CD4-positive, alpha-beta T cell treated with Interleukin-17A for 1 hour (primary cell): Measurements from ENCODE around the gene FNDC4.
"Not testable (repeated sequence)": the region's sequence is repeated elsewhere in the genome, so short reads cannot be mapped to it uniquely, and the experiment has no call there.

Experiments used
- DNase-seq: peaks from one replicate; pipeline ENCODE4 v3.0.0-alpha.2; 2020

Gene FNDC4

DNA sequence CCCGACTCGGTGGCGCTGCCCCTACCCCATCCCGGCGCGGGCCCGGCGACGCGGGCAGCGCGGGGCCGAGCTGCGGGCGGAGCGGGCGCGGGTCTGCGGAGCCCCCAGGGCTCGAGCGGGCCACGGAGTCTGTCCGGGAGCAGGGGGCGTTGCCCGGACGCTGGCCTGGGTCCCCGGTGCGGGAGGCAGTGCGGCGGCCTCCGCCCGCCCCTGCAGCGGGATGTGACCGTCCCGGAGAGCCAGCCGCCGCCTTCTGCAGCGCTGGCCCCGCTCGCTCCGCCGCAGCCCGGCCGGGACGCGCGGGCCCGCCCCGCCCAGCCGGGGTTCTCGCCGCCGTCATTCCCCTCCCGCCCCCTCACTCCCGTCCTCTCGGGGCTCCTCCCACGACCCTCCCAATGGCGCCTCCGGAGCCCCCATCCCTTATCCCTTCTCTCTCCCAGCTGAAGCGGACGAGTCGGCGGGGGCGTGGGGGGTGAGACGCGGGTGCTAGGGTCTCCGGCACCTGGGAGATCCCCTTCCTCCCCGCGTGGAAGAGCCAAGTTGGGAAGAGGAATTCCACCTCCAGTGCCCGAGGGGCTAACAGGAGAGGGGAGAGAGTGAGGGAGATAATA lies at the start of gene FNDC4:
TSS of gene FNDC4 (minus strand) at position 257 of the 611 bp plus-strand sequence. CDS start 521 bp downstream, outside the sequence.
- peak; percentile 10 for DNase-seq

DNA sequence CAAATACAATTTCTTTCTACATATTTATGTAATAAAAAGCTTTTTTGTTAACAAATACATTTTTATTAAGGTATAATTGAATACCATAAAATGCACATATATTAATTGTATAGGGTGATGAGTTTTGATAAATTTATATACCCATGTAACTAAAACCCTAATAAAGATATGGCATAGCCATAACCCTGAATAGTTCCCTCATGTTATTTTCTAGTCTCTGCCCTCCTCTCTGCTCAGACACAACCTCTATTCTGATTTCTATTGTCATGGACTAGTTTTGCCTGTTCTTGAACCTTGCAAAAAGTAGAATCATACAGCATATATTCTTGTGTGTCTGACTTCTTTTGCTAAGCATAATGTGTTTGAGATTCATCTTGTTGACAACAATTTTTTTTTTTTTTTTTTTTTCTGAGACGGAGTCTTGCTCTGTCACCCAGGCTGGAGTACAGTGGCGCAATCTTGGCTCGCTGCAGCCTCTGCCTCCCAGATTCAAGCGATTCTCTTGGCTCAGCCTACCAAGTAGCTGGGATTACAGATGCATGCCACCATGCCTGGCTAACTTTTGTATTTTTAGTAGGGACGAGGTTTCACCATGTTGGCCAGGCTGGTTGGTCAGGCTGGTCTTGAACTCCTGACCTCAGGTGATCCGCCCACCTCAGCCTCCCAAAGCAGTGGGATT lies 49.3 kb upstream of the FNDC4 start:
- no peak for DNase-seq

DNA sequence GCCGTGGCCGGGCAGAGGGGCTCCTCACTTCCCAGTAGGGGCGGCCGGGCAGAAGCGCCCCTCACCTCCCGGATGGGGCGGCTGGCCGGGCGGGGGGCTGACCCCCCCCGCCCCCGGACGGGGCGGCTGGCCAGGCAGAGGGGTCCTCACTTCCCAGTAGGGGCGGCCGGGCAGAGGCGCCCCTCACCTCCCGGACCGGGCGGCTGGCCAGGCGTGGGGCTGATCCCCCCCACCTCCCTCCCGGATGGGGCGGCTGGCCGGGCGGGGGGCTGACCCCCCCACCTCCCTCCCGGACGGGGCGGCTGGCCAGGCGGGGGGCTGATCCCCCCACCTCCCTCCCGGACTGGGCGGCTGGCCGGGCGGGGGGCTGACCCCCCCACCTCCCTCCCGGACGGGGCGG lies 44.6 kb upstream of the FNDC4 start:
- not testable (repeated sequence) for DNase-seq

DNA sequence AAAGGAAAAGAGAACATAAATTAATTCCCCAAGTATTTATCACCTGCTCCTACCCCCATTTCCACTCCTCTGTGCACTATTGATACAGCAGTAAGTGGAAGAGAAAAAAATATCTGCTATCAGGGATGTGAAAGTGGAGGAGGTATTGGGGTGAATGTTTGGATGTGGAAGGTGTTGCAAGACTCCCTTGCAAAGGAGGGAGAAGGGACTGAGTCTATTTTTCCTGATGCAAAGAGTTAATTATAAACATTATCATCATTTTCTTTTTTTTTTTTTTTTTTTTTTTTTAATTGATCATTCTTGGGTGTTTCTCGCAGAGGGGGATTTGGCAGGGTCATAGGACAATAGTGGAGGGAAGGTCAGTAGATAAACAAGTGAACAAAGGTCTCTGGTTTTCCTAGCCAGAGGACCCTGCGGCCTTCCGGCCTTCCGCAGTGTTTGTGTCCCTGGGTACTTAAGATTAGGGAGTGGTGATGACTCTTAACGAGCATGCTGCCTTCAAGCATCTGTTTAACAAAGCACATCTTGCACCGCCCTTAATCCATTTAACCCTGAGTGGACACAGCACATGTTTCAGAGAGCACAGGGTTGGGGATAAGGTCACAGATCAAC lies 43.9 kb upstream of the FNDC4 start:
- not testable (repeated sequence) for DNase-seq

- DNase-seq: no peak
These were observed 42.3 kb upstream of the FNDC4 start for GRCh38 chr2:27537287-27537686.

DNA sequence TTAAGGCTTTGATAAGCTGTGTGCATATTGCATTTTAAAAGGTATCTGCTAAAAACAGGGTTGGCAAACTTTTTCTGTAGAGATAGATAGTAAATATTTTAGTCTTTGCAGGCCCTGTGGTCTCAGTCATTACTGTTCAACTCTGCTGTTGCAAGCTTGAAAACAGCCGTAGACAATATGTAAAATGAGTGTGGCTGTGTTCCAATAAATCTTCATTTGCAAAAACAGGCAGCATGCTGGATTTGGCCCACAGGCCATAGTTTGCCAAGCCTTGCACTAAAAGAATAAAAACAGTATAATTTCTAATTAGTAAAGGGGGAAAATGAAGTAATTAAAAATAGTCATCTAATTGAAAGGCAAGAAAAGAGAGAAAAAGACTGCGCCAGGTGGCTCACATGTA lies 37.0 kb upstream of the FNDC4 start:
- DNase-seq: no peak

DNA sequence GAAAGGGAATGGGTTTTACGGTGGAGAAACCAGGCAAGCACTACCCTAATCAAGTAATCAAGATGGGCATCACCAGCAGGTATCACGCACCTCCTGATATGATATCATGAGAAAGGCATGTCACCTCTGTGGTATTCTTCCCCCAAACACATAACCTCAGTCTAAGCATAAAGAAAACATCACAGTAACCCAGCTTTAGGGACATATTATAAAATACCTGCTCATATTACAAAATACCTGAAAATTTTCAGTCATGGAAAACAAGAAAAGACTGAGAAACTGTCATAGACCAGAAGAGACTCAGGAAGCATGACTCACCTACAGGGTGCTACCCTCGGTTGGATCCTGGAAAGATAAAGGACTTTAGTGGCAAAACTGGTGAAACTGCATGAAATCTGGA lies 32.2 kb upstream of the FNDC4 start:
- no peak for DNase-seq

GRCh38 chr2:27522400-27522945 lies 27.5 kb upstream of the FNDC4 start:
- no peak for DNase-seq

DNA sequence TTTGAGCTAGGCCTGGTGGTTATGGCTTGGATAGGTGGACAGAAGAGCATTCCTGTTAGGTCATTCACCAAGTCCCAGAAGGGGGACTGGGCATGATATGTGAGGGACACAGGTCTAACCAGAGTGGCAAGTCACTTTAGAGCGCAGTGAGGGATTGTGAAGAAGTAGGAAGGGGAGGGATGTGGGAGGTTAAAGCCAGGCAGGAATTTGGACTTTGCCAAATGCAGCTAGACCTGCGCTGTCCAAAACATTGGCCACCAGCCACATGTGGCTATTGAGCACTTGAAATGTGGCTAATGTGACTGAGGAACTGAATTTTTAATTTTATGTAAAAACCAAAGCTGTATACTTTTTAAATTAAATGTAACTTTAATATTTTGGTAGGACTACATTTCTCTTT lies 25.3 kb upstream of the FNDC4 start:
- no peak for DNase-seq

GRCh38 chr2:27518782-27519113 lies 23.7 kb upstream of the FNDC4 start:
- DNase-seq: no peak

DNA sequence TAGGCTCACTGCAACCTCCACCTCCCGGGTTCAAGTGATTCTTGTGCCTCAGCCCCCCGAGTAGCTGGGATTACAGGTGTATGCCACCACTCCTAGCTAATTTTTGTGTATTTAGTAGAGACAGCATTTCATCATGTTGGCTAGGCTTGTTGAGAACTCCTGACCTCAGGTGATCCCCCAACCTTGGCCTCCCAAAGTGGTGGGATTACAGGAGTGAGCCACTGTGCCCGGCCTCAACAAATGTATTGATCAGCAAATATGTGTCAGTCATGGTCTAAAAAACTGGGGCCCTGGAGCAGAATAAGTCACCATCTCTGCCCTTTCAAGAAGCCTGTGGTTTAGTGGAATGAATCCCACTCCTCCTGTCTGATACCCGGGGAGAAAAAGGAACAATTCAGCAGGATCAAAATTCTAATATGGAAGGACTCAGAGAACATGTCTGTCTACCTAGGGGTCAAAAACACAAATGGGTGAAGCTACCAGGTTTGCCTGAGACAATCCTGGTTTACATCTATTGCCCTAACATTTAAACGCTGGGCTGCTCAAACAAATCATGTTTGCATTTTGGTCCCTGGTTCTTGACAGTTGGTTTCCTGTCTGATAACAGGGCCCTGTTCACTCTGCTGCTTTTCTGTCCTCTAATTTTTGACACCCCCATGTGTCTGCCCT lies 23.2 kb upstream of the FNDC4 start:
- DNase-seq: no peak

DNA sequence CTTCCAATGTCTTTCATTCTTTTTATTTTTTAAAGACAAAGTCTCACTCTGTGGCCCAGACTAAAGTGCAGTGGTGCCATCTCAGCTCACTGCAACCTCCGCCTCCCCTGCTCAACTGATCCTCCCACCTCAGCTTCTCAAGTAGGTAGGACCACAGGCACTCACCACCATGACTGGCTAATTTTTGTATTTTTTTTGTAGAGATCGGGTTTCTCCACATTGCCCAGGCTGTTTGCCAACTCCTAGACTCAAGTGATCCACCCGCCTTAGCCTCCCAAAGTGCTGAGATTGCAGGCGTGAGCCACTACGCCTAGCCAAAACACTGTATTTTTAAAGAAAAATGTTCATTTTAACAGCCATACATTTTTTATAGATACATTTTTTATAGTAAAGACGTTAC lies 14.3 kb upstream of the FNDC4 start:
- DNase-seq: no peak

- no peak for DNase-seq
These were observed 12.3 kb upstream of the FNDC4 start for GRCh38 chr2:27507293-27507692.

DNA sequence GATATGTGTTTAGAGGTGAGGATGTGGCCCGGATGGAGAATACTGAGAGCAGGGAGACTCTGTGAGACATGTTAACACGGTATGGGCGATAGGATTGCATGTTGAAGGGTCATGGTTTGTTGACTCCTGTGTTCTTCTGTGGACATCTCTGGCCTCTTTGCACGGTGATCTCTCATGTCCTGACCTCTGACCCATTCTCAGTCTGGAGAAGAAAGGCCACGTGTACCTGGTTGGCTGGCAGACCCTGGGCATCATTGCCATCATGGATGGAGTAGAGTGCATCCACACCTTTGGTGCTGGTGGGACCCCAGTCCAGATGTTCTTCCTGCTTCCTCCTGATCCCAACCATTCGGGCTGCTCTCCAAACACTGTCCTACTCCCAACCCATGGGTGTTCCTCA lies 11.6 kb upstream of the FNDC4 start:
- DNase-seq: no peak

DNA sequence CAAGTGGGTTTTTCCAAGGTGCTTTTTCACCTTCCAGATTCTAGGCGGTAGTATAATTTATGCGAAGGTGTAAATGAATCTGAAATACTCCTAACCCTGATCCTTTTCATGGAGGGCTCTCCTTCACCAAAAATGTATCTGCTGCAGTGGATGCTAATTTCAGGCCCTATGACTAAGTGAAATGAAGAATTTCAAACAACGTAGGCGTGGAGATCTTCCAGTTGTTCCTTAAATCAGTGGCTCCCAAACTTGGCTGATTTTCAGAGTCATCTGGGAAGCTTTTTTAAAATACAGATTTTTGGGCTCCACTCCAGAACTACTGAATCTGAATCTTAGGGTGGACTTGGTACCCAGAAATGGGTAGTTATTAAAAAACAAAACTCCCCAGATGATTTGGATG lies 7.1 kb upstream of the FNDC4 start:
- DNase-seq: no peak

- no peak for DNase-seq
These were observed 6.0 kb upstream of the FNDC4 start for GRCh38 chr2:27501042-27501441.

DNA sequence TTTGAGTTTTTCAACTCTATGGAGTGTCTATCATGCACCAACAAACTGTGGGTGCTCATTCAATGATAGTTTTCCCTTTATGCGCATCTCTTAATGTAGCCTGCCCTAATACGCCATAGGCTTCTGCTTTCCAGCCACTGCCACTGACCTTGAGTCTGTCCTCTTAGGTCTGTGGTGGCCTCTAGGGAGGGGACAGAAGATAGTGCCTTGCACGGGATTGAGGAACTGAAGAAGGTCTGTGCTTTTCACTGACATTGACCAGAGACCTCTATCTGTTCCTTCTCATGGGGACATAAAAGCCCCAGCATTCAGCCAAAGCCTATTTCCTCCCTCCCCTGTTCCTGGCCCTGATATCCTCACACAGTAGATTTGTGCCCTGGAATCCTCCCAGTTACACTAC lies 4.0 kb upstream of the FNDC4 start:
- no peak for DNase-seq

- DNase-seq: no peak
These were observed 2.3 kb upstream of the FNDC4 start for GRCh38 chr2:27497288-27497627.

- DNase-seq: no peak
These were observed 1.6 kb upstream of the FNDC4 start, which contains the start of gene GCKR for GRCh38 chr2:27496357-27497287. TSS of gene GCKR (plus strand) at chr2:27496839. CDS start at chr2:27496905, 66 bp downstream.

GRCh38 chr2:27495840-27496356 lies 898 bp upstream of the FNDC4 start:
- no peak for DNase-seq

GRCh38 chr2:27494284-27494943 lies 586 bp downstream of the FNDC4 start:
- no peak for DNase-seq

DNA sequence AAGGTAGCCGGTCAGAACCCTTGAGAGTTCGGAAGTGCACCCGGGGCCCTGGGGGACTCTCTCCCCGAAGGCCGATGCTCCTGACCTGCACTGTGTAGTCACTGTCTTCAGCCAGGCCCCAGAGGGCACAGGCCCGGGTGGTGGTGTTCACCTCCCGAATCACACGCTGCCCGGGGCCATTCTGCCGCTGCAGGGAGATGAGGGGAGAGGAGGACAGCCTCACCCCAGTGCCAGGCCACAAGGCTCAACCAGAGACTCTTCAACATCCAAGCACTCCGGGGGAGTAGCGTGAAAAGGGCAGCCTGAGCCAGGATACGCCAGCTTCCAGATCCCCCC lies 1.1 kb downstream of the FNDC4 start:
- no peak for DNase-seq
